NCI-H2227 (cell line): Measurements from ENCODE around the gene HOXA1.

ENCODE experiments used
- DNase-seq: peaks from one replicate; lab custom pipeline; 2025; ENCODE audit not compliant: unreplicated experiment; lab: John Stamatoyannopoulos, UW

HOXA1 gene

DNA sequence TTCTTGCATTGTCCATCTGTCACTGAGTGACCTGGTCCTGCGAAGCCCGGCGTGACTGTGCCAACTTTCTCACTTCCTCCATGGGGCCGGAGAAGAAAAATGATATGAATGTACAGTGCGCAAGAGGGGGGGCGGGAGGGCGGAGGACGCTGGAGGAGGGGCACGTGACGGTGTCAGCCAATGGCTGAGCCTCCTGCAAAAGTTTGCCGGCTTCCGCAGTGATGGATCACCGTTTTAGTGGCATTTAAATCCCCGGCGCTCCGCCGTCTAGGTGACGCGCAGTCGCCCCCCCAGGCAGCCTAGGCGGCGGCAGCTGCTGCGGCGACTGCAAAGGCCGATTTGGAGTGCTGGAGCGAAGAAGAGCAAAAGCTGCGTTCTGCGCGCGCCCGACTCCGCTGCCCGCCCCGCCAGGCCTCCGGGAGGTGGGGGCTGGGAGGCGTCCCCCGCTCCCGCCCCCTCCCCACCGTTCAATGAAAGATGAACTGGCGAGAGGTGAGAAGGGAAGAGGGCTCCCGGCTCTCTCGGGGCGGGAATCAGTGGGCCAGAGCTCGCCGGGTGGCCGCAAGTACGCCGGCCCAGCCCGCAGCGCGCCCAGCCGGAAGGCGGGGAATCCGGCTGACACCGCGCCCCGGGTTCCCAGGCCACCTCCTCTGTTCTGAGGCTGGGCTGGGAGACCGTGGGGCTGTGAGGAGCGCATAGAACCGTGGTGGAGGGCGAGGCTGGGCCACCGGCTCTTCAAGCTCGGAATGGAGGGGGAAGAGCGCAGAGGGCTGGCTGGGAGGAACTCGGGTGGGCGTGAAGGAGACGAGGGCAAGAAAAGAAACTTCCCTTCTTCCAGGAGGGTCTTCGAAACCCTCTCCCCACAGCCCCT lies at the start of gene HOXA1:
Gene HOXA1 (minus strand): TSS at position 104 of the 871 bp plus-strand sequence. CDS start 88 bp downstream, at position 16.
- peak; percentile 42 for DNase-seq

DNA sequence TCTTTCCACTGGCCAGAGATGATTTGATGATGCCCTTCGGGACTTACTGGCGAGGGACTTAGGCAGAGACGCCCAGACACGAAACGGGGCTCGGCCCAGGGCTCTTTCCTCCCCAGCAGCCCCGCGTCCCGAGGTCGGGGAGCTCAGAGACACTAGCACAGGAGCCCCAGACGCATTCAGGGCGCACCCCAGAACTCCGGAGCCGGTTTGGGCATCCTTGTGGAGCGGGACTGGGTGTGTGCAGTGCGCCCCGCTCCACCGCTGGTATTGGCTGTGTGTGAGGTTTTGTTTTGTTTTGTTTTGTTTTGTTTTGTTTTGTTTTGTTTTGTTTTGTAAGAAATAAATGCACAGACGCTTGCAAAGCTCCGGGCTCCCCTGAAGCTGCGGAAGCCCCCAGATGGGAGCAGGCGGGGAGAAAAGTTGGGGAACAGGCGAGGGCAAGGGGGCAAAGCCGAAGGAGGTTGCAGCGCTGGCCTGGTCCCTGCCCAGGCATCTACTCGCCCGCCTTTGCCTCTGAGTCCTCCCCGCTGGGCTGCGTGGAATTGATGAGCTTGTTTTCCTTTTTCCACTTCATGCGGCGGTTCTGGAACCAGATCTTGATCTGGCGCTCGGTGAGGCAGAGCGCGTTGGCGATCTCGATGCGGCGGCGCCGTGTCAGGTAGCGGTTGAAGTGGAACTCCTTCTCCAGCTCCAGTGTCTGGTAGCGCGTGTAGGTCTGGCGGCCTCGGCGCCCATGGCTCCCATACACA lies 49.5 kb upstream of the HOXA1 start:
- DNase-seq: no peak

DNA sequence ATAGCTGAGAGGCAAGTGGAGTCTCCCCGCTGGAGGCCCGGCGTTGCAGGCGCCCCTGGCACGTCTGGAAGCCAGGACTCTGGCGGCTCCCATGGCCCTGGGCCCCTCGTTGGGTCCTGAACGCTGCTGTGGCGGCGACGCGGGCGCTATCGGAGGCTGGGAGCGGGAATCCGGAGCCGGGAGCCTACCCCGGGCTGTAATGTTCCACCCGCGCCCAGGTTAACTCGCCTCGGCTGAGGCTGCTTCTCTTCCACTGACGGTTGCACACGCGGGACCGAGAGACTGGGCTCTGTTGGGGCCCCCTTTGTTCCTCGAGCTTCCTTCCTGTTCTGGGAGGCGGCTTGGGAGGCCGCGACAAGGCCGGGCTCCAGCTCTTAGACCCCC lies 49.0 kb upstream of the HOXA1 start:
- no peak for DNase-seq

DNA sequence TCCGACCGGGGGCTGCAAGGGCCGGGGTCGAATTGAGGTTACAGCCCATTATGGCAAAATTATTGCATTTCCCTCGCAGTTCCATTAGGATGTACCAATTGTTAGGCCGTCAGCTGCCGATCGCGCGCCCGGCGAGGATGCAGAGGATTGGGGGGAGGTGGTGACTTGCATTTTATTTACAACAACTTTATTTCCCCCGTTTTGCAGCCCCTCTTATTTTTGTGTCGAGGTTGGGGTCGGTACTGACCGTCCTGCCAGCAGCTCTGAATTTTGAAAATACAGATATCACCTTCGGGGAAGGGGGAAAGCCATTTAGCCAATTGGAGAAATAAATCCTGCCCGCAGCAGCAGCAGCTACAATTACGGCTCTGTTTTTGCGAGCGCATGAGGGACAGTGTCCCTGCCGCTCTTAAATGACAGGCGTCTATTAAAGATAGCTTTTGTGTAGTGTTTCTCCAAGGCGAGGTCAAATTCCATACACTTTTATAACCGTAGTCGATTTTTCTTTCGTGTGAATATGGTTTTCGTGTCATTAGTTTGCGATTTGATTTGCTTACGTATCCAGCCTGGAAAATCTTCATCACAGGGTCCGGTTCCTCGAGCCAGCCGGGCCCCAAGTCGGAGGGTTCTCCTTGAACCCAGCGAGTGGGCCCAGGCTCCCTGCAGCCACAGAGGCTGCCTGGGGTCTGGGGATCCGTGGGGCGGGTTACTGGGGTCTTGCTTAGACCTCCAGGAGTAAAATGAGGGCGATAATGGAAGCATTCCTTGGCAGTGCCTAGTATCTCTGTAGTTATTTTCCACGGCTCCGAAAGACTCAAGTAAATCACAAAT lies 48.4 kb upstream of the HOXA1 start:
- no peak for DNase-seq

DNA sequence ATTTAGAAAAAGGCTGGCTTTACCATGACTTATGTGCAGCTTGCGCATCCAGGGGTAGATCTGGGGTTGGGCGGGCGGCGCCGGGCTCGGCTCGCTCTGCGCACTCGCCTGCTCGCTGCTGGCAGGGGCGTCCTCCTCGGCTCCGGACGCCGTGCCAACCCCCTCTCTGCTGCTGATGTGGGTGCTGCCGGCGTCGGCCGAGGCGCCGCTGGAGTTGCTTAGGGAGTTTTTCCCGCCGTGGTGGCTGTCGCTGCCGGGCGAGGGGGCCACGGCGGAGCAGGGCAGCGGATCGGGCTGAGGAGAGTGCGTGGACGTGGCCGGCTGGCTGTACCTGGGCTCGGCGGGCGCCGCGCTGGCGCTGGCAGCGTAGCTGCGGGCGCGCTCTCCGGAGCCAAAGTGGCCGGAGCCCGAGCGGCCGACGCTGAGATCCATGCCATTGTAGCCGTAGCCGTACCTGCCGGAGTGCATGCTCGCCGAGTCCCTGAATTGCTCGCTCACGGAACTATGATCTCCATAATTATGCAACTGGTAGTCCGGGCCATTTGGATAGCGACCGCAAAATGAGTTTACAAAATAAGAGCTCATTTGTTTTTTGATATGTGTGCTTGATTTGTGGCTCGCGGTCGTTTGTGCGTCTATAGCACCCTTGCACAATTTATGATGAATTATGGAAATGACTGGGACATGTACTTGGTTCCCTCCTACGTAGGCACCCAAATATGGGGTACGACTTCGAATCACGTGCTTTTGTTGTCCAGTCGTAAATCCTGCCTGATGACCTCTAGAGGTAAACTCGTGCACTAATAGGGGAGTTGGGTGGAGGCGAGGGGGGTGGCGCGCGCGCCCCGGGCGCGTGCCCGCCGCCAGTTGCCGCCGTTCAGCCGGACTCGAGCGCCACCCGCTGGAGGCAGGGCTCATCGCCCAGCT lies 47.5 kb upstream of the HOXA1 start, which contains the start of gene HOXA5:
Gene HOXA5 (minus strand): TSS at position 659 of the 927 bp plus-strand sequence. CDS start 74 bp downstream, at position 585.
- peak; percentile 76 for DNase-seq

DNA sequence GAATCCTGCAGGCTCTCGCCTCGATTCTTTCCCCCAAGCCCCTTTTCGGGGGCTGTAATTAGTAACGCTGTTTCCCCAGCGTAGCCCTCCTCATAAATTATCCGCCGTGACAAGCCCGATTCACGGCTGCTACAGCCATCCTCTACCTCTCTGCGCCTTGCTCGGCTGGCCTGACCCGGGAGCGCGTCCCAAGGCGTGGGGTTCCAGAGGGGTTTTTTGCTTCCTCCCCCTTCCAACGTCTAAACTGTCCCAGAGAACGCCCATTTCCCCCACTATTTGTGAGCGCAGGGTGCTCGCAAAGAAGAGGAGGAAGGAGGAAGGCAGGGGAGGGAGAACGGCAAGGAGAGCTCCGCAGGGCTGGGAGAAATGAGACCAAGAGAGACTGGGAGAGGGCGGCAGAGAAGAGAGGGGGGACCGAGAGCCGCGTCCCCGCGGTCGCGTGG lies 46.8 kb upstream of the HOXA1 start:
- no peak for DNase-seq

DNA sequence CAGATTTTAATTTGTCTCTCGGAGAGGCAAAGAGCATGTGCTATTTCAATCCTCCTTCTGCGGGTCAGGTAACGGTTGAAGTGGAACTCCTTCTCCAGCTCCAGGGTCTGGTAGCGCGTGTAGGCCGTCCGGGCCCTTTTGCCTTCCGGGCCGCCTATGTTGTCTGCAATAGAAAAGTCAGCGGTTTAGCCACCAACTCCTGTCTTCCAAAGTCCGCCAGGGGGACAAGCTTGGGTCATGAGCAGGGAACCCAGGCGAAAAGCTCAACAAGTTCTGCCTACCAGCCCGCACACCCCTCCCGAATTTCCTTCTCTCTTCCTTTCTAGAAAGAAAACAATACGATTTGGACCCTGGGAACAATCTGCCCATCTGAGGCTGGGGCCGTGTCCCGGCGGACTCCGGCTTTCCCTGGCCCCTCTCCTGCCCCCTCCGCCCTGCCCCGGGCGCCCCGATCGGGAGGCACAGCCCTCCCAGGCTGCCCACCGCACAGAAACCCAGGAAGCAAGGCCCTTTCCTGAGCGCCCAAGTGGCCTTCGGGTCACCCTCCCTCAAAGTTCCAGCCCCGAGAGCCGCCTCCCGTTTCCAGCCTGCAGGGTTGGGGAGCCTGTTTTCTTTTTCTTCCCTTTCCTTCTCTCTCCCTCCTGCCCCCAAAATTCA lies 46.3 kb upstream of the HOXA1 start:
- DNase-seq: no peak

DNA sequence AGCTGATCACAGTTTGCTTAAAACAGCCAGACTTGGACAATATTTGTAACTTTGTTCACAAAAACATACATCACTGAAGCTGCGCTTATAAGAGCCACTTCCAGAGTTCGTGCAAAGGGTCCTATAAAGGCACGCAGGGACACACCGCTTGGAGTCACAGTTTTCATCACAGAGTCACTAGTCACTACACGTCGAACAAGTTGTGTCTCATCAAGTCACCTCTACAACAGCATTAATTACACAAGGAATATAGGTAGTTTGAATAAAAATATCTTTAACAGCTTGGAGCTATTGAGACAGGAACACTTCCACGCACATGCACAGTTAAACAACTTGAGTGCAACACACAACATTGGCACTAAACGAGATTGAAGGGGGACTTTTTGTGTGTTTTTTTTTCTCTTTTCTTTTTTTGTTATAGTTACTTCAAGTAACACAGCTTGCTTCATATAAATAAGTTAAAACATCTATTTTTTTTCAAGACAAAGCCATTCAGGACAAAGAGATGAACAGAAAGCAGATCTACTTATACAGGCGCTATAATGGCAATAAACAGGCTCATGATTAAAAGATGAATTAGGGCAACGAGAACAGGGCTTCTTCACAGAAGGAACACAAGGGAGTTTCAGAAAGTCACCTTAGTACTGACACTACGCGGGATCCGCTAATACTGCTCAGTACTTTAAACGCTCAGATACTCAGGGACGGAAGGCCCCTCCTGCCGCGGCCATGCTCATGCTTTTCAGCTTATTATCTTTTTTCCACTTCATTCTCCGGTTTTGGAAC lies 45.5 kb upstream of the HOXA1 start:
- DNase-seq: no peak

DNA sequence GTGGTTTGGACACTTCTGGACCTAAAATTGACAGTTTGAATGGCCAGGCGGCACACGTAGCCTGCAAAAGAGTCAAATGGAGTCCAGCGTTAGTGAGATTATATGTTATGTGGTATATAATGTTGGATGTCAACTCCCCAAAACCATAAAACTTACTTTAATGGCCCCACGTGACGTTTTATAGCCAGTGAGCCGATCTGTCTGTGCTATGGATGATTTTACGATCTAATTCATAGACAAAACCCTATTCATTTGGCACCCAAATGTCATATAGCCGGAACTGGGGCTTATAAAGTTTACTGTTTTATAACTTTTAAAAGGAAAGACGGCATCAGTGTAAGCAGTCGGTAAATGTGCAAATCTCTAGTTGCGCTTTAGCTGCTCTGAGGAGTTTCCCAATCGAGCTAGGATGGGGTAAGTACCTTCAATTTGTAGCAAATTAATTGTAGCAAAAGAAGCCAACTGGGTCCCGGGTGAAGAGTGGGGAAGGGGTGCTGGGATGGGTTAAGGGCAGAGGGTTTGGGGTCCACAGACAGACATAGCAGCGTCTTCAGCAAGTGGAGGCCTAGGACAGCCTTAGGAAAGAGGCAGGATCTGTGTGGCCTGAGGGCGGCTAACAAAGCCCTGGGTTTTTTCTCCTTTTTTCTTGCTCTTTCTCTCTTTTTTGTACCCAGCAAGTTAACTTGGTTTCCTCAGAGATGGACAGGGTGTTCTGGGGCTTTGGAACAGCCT lies 44.5 kb upstream of the HOXA1 start:
- DNase-seq: no peak

DNA sequence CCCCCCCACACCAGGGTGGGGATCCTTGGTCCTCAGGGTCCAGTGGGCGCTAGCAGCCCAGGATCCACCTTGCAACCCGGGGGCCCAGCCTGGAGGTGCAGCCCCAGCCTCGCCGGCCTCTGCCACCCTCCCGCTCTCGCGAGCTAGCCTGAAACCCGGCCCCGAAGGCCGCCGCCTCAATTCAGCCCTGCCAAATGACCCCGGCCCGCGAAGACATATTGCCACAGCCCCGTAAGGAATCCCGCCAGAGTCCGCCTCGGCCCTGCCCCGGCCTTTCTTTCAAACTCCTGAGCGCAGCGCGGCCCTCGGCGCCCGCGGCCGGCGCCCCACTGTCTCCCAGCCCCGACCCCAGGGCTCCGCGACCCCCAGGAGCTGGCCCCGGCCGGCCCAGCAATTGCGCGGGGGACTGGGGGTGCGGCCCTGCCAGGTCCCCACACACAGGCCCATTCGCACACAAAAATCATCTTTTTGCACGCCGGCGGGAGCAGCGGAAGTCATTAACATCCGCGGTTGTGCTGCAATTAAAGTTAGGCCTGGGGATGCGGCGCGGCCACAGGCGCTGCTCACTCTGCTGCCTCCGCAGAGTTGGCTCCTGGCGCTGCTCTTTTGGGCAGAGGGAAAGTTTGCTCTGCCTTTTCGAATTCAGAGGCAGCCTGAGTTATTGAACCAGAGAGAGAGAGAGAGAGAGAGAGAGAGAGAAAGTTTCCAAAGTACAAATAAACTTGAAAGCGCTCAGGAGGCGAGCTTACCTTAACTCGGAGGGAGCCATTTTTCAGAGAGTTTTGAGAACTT lies 43.7 kb upstream of the HOXA1 start:
- DNase-seq: no peak

DNA sequence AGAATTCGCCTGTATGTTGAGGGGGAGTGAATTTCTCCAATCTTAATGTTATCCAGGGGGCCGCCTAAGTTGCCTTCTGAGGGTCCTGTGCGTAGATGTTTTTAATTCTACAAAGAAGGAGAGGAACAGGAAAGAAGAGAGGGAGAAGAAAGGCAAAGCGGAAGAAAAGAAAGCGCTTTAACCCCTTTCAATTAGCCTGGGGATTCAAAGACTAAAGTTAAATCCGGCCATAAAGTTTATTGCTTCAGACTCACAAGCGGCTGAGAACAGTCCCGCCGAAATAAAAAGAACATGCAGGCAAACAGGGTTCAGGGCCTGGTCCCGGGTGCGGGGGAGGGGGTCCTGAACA lies 43.2 kb upstream of the HOXA1 start:
- no peak for DNase-seq

DNA sequence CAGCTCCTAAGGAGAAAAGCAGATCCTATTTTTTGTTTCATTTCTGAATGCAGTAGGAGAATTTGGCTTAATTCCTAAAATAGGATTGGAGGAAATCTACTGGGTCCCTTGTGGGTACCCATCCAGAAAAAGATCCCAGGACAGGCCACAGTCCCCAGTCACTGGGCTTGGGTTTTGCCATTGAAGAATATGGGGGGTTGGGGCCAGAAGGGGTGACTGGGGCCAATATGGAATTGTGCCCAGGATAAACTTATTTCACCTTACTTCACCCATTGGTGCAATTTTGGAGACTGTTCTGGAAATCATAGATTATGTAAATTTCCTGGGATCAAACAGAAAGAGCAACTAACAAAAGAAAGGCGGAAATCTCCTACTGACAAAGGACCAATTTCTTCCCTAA lies 42.7 kb upstream of the HOXA1 start:
- no peak for DNase-seq

DNA sequence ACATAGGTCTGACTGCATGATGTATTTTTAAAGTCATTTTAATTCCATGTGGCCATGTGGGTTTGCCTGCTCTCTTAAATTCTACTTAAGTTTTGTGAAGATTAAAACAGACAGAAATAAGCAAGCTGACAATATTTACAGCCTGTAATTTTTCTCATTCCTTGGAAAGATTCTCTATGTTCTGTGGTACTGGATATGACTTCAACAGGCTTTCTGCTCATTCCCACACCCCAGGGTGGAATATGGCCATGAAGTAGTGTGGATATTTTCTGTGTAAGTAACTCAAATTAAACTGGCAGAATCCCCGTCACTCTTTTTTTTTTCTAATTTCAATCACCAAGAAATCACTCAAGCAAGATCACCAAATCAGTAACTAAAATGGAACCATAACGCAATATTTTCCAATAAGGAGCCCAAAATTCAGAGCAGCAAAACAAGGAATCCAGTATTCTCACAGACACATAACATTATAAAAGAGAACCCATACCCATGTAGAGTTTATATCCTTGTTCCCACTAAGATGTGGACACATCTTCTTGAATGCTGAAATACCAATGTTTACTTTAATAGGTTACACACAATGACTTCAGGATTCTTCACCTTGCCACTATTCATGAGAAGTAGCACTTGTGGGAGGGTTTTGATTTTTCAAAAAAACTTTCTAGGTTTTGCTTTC lies 42.0 kb upstream of the HOXA1 start:
- DNase-seq: no peak

DNA sequence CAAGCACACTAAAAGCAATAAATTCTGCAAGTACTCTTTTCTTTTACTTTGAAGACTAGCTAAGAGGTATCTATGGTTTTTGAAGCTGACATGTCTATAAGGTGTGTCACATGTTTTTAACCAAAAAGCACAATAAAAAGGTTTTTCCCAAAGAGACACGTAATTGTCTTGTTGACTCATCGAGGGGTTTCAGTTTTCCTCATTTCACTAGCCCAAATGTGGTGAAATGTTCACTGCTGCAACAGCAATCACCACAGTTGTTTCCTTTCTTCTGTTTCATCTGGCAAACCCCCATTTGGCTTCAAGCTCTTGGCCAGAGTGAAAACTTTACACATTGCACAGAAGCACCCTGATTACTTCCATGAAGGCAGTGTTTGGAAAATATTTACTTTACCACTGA lies 38.6 kb upstream of the HOXA1 start:
- DNase-seq: no peak

DNA sequence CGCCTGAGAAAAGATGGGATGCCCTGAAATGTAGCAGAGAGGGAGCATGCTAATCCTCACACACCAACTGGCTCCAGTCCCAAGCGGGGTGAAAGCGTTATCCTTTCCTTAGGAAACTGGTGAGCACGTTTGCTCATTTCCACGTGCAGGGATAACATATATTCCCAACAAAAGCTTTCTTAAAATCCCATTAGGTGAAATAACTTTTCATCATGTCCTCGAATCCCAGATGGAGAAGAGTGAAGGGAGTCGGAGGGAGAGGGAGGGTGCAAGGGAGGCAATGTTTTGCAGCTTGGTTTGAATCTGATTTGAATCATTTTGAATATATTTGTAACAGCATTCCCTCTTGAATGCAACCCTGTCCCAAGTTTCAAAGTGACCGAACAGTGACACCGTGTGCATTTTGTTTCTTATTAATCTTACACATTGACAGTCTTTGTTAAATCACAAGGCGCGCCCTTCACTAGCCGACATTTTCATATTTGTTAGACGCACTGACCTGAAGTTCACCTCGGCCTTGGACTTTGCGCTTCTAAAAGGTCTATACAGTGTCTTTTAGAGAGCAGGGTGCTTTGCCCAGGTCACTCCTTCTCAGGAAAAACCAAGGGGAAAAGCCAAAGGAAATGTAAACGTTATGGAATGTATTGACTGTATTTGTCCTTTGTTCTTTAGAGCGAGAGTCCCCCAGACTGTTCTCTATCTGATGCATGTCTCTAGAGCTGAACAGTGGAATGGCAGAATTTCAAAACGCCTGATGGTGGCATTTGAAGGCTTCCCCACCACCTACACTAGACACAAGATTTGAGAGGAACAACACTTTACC lies 37.8 kb upstream of the HOXA1 start:
- DNase-seq: no peak

DNA sequence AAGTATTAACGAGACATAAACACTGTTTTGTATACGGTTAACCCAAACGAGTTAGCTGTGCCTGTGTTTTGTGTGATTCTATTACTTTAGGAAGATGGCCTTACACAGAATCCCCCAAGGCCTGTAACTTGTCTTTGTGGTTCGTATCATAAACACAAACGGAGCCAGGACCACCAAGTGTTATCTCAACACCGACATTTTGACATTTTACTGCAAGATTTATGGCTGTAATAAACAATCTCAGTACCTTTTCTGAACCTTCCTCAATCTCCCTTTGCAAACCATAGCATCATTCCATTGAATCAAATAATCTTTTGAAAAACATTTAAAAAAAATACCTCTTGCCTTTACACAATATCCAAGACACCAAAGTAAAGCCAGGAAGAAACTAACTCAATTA lies 37.2 kb upstream of the HOXA1 start:
- no peak for DNase-seq
